Gastrocnemius medialis (tissue), 4 donors: ENCODE data around the gene ALAS2.

Experiments used
- POLR2A ChIP-seq, 2 donors: fragments of 450-650 bp; IDR thresholded peaks; one replicate each; pipeline ENCODE4 v1.6.1; 2017; ENCODE audit warnings: antibody characterized with exemption in 2 of 2, mild to moderate bottlenecking in 2 of 2, moderate library complexity in 2 of 2
- TF ChIP-seq, protein P1 (sequence below), 5 experiments: fragments of 450-650 bp in 3 of 5; fragments of 200-600 bp in 2 of 5; sonication (generic) in 2 of 5; IDR thresholded peaks in 4 of 5; conservative IDR thresholded peaks in 1 of 5; 1 replicate in 4 of 5; 2 replicates in 1 of 5; pipeline ENCODE4 v1.5.1; 2016 to 2019; ENCODE audit warnings: antibody characterized with exemption in 5 of 5, mild to moderate bottlenecking in 3 of 5, moderate library complexity in 3 of 5

DNA sequence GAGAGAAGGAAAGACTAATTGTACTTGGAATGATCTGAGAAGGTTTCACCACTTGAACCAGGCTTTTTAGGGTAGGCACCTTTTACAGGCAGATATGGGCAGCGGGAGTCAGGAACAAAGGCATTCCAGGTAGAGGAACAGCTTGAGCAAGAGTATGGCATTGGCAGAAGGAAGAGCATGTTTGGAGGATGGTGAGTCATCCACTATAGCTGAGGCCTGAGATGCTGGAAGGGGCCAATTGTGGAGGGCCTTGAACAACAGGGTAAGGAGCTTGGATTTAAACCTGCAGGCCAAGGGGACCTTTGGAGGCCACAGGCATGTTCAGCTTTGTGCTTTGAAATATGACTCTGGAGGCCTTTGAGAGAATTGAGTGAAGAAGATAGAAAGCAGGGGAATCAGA, 69.0 kb downstream of the ALAS2 start:
- no peak for TF ChIP-seq POLR2A (IDR thresholded peaks at IDR 0.05)
- TF ChIP-seq, protein P1, sequence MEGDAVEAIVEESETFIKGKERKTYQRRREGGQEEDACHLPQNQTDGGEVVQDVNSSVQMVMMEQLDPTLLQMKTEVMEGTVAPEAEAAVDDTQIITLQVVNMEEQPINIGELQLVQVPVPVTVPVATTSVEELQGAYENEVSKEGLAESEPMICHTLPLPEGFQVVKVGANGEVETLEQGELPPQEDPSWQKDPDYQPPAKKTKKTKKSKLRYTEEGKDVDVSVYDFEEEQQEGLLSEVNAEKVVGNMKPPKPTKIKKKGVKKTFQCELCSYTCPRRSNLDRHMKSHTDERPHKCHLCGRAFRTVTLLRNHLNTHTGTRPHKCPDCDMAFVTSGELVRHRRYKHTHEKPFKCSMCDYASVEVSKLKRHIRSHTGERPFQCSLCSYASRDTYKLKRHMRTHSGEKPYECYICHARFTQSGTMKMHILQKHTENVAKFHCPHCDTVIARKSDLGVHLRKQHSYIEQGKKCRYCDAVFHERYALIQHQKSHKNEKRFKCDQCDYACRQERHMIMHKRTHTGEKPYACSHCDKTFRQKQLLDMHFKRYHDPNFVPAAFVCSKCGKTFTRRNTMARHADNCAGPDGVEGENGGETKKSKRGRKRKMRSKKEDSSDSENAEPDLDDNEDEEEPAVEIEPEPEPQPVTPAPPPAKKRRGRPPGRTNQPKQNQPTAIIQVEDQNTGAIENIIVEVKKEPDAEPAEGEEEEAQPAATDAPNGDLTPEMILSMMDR (IDR thresholded peaks at IDR 0.05 in 4 of 5, conservative IDR thresholded peaks at IDR 0.05 in 1 of 5), result no peak
